Measurements from ENCODE around the gene STK32C. TPM values are rescaled to one million over a fixed set of nuclear protein-coding genes. Genes with fewer than 3 reads are reported as not detected.

Gene STK32C
- total RNA-seq, 6 experiments from 2014 or later, result 1.6 to 3.5 (median 2.1) TPM

DNA sequence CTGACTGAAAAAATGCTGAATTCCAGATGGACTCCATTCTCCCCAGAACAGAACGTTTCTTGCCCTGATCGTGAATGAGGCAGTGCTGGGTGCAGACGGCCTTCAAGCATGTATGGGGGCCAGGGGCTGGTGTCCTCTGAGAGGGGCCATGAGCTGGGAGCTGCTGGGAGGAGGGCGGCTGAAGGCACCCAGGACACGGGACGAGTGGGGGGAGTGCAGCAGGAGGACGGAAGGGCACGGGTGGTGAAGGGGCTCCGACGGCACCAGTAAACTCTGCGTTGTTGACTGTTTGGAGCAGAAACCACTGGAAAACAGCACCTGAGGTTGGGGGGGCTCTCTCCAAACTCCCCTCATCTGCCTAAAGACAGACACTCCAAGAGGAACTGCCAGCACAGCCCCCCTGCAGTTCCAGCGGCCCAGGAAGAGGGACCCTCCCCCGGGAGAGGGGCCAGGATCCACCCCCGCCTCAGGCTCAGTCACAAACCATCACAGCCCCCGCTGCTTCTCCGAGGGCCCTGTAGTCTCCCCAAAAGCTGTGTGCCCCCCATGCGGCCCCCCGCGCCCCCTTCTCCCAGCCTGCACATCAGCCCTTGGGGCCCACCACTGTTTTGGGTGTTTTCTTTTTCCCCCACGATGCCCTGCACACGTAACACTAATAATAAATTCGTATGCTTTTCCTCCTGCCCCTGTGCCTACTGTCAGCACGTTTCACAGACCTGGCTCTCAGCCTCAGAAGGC is 65.5 kb downstream of the STK32C start:
- Histone ChIP-seq H3K4me1 (no peaks in the 10 kb centered on the region), H3K27ac (no peak overlapping the region), H3K9me3 (no peaks in the 10 kb centered on the region), H3K36me3 (no peaks in the 10 kb centered on the region), H3K4me3 (no peak overlapping the region), H3K27me3 (no peaks in the 10 kb centered on the region)
- 65% methylated on average over 21 of the region's 23 CpGs for WGBS (ENCODE audit: insufficient coverage, low coverage, low lambda C conversion rate, missing lambda C conversion rate)
- TF ChIP-seq, protein P1, sequence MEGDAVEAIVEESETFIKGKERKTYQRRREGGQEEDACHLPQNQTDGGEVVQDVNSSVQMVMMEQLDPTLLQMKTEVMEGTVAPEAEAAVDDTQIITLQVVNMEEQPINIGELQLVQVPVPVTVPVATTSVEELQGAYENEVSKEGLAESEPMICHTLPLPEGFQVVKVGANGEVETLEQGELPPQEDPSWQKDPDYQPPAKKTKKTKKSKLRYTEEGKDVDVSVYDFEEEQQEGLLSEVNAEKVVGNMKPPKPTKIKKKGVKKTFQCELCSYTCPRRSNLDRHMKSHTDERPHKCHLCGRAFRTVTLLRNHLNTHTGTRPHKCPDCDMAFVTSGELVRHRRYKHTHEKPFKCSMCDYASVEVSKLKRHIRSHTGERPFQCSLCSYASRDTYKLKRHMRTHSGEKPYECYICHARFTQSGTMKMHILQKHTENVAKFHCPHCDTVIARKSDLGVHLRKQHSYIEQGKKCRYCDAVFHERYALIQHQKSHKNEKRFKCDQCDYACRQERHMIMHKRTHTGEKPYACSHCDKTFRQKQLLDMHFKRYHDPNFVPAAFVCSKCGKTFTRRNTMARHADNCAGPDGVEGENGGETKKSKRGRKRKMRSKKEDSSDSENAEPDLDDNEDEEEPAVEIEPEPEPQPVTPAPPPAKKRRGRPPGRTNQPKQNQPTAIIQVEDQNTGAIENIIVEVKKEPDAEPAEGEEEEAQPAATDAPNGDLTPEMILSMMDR (IDR thresholded peaks at IDR 0.05), result no peak
- ATAC-seq (no peak), DNase-seq (no peak)
- intact Hi-C loops (cut with DNase I), result no loop called here

DNA sequence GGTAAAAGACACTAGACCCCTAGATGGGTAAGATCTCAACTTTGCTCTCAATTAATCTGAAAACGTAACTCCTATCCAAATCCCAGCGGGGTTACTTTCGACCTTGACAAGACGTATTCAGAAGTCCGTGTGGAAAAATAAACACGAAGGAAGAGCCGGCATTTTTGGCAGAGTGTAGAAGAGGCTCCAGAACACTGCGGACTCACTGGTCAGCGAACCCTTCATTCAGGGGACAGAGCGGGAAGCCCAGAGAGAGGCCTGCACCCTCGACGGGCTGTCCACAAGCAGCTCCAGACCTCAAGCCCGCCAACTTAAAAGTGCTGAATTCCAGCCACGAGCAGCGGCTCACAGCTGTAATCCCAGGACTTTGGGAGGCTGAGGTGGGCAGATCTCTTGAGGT is 66.3 kb downstream of the STK32C start:
- Histone ChIP-seq H3K36me3 (no peaks in the 10 kb centered on the region), H3K27me3 (no peaks in the 10 kb centered on the region), H3K4me1 (no peaks in the 10 kb centered on the region), H3K9me3 (no peaks in the 10 kb centered on the region), H3K27ac (no peak overlapping the region), H3K4me3 (no peak overlapping the region)
- 57% methylated on average over 10 of the region's 15 CpGs for whole genome bisulfite sequencing (ENCODE audit: insufficient coverage, low coverage, low lambda C conversion rate, missing lambda C conversion rate)
- intact Hi-C loops (cut with DNase I), result no loop called here
- TF ChIP-seq, protein P1 (IDR thresholded peaks at IDR 0.05), result no peak
- no peak for TF ChIP-seq POLR2A (IDR thresholded peaks at IDR 0.05)
- ATAC-seq (no peak), DNase-seq (no peak)

DNA sequence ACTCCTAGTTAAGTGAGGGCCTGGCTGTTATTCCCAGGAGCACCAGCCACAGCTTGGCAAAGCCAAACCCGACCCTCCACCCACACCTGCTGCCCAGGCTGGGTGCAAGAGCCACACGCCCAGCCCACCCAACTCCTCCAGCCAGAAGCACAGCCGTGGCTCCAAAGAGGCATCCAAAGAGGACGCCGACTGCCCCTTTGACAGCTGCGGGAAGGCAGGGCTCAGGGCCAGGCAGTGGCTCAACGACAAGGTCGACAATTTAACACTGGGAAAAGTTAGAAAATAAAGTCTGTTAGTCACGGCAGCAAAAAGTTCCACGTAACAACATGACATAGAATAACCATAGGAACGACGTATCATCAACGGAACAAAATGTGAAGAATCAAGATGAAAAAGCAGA is 66.7 kb downstream of the STK32C start:
- H3K4me1 ChIP-seq, result no peaks in the 10 kb centered on the region
- no peaks in the 10 kb centered on the region for H3K27me3 ChIP-seq
- DNase-seq (no peak), ATAC-seq (no peak)
- no peaks in the 10 kb centered on the region for H3K36me3 ChIP-seq
- H3K9me3 ChIP-seq, result no peaks in the 10 kb centered on the region
- no peak overlapping the region for H3K27ac ChIP-seq
- no peak for TF ChIP-seq POLR2A (IDR thresholded peaks at IDR 0.05)
- TF ChIP-seq, protein P1 (IDR thresholded peaks at IDR 0.05), result no peak
- WGBS (ENCODE audit: insufficient coverage, low coverage, low lambda C conversion rate, missing lambda C conversion rate), result 75% methylated on average over 13 of the region's 13 CpGs
- H3K4me3 ChIP-seq, result no peak overlapping the region
- intact Hi-C loops (cut with DNase I), result no loop called here

DNA sequence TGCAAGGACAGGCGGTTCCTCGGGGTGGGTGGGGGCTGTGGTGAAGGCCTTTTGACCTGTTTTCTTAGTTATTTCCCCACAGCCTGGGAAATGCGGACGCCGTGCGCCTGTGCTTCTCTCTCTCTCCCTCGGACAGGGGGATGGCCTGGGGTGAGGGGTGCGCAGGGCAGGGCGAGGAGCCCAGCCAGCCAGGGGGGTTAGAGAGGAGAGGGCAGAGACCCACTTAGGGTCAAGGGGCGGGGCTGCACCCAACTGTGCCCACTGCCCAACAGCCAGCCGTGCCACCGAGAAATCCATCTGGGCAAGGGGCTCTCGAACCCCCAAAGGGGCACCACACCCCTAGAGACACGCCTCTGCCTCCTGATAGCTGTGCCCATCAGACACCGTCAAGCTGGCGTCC is 67.2 kb downstream of the STK32C start:
- Histone ChIP-seq H3K4me1 (no peaks in the 10 kb centered on the region), H3K9me3 (no peaks in the 10 kb centered on the region), H3K36me3 (no peaks in the 10 kb centered on the region), H3K4me3 (no peak overlapping the region), H3K27me3 (no peaks in the 10 kb centered on the region), H3K27ac (no peak overlapping the region)
- no peak for DNase-seq
- WGBS (ENCODE audit: insufficient coverage, low coverage, low lambda C conversion rate, missing lambda C conversion rate), result 70% methylated on average over 4 of the region's 16 CpGs
- TF ChIP-seq, protein P1 (IDR thresholded peaks at IDR 0.05), result no peak
- no peak for ATAC-seq
- intact Hi-C loops (cut with DNase I), result no loop called here

All from right lobe of liver (tissue), 6 donors.